ENCODE results near the gene CFD. TPM values are rescaled to one million over a fixed set of nuclear protein-coding genes. Genes with fewer than 3 reads are reported as not detected.

Gene CFD
- total RNA-seq, 1 donor from 2014 or later, result 162 TPM

DNA sequence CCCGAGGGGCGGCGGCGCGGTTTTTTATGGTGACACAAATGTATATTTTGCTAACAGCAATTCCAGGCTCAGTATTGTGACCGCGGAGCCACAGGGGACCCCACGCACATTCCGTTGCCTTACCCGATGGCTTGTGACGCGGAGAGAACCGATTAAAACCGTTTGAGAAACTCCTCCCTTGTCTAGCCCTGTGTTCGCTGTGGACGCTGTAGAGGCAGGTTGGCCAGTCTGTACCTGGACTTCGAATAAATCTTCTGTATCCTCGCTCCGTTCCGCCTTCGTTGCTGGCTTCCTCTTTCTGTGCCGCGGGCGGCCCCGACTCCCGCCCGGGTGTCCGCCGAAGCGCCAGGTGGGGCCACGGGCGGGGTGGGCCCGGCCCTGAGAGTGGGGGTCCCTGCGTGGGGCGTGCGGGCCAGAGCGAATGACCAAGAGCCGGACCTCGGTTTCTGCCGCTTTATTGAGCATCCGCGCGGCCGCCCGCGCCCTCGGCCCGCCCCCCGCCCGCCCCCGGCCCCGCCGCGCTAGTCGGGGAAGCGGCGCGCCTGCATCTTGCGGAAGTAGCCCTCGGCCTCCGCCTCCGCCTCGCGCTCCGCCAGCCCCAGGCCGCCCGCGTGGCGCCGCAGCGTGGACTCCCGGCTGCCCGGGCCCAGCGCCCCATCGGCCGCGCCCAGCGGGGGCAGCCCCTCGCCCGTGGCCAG lies 47.3 kb upstream of the CFD start:
- DNase-seq (ENCODE audit: extremely low spot score, unreplicated experiment), result no peak
- peaks cover 23% of the 10 kb centered on the region for H3K36me3 Mint-ChIP-seq (ENCODE audit: unreplicated experiment)
- H3K27me3 Mint-ChIP-seq (ENCODE audit: unreplicated experiment), result no peaks in the 10 kb centered on the region
- TF ChIP-seq, protein P1, sequence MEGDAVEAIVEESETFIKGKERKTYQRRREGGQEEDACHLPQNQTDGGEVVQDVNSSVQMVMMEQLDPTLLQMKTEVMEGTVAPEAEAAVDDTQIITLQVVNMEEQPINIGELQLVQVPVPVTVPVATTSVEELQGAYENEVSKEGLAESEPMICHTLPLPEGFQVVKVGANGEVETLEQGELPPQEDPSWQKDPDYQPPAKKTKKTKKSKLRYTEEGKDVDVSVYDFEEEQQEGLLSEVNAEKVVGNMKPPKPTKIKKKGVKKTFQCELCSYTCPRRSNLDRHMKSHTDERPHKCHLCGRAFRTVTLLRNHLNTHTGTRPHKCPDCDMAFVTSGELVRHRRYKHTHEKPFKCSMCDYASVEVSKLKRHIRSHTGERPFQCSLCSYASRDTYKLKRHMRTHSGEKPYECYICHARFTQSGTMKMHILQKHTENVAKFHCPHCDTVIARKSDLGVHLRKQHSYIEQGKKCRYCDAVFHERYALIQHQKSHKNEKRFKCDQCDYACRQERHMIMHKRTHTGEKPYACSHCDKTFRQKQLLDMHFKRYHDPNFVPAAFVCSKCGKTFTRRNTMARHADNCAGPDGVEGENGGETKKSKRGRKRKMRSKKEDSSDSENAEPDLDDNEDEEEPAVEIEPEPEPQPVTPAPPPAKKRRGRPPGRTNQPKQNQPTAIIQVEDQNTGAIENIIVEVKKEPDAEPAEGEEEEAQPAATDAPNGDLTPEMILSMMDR (IDR thresholded peaks at IDR 0.05), result no peak
- no peaks in the 10 kb centered on the region for H3K9me3 Mint-ChIP-seq (ENCODE audit: unreplicated experiment)
- no peak overlapping the region for H3K27ac Mint-ChIP-seq (ENCODE audit: unreplicated experiment)
- no peak overlapping the region for H3K4me3 Mint-ChIP-seq (ENCODE audit: unreplicated experiment)
- H3K4me1 Mint-ChIP-seq (ENCODE audit: unreplicated experiment), result peaks cover 6% of the 10 kb centered on the region

DNA sequence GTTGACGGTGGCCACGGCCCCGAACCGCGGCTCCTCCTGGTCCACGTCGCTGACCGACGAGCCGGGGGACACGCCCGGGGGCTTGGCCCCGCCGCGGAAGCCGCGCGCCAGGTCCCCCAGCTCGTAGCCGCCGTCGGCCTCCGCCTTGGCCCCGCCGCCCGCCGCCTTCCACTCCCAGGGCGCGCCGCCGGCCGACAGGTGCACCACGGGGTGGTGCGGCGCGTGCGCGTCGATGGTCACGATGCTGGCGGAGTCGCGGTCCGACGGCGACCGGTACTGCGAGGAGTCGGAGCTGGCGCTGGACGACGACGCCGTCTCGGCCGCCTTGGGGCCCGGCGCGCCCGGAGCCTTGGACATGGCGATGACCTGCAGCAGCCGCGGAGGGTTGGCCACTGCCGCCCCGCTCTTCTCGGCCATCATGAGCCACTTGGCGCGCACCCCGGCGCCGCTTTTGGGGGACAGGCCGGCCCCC lies 46.7 kb upstream of the CFD start:
- TF ChIP-seq, protein P1 (IDR thresholded peaks at IDR 0.05), result no peak
- no peak overlapping the region for H3K27ac Mint-ChIP-seq (ENCODE audit: unreplicated experiment)
- no peaks in the 10 kb centered on the region for H3K9me3 Mint-ChIP-seq (ENCODE audit: unreplicated experiment)
- H3K36me3 Mint-ChIP-seq (ENCODE audit: unreplicated experiment), result peaks cover 17% of the 10 kb centered on the region
- H3K27me3 Mint-ChIP-seq (ENCODE audit: unreplicated experiment), result no peaks in the 10 kb centered on the region
- H3K4me1 Mint-ChIP-seq (ENCODE audit: unreplicated experiment), result no peaks in the 10 kb centered on the region
- H3K4me3 Mint-ChIP-seq (ENCODE audit: unreplicated experiment), result no peak overlapping the region
- DNase-seq (ENCODE audit: extremely low spot score, unreplicated experiment), result no peak

DNA sequence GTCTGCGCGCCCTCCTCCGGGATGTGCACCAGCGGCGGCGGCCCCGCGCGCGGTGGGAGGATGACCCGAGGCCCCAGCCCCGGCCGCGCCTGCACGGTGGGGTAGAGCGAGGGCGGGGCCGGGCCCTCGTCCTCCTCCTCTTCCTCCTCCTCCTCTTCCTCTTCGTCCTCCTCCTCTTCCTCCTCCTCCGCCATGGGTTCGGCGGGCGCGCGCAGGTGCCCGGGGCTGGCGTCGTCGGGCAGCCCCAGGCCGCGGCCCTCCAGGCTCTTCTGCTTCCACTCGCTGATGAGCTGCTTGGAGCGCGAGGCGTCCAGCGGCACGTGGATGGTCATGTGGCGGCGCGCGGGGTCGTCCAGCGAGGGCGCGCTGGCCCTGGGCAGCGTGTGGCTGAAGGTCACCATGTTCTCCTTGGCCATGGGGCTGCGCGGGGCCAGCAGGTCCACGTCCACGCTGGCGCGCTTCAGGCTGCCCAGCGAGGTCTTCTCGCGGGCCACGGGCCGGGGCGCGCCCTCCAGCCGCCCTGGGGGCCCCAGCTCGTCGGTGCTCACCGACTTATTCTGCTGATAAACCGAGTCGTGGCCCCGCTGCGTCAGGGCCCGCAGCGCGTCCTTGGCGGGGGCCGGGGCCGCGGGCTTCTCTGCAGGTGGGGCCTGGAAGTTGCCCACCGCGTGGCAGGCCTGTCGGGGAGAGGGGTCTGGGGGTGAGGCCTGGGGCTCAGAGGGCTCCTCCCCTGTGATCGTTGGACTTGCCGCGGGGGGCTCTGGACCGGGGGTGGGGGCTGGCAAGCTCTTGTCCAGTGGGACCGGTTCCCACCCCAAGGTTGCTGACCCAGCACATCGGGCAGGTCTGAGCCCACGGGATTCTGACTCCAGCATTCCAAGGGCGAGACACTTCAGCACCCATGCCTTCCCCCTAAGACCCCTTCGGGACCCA lies 46.0 kb upstream of the CFD start:
- H3K4me1 Mint-ChIP-seq (ENCODE audit: unreplicated experiment), result no peaks in the 10 kb centered on the region
- H3K4me3 Mint-ChIP-seq (ENCODE audit: unreplicated experiment), result no peak overlapping the region
- DNase-seq (ENCODE audit: extremely low spot score, unreplicated experiment), result no peak
- no peaks in the 10 kb centered on the region for H3K9me3 Mint-ChIP-seq (ENCODE audit: unreplicated experiment)
- H3K27me3 Mint-ChIP-seq (ENCODE audit: unreplicated experiment), result no peaks in the 10 kb centered on the region
- H3K36me3 Mint-ChIP-seq (ENCODE audit: unreplicated experiment), result peaks cover 15% of the 10 kb centered on the region
- TF ChIP-seq, protein P1 (IDR thresholded peaks at IDR 0.05), result no peak
- no peak overlapping the region for H3K27ac Mint-ChIP-seq (ENCODE audit: unreplicated experiment)

DNA sequence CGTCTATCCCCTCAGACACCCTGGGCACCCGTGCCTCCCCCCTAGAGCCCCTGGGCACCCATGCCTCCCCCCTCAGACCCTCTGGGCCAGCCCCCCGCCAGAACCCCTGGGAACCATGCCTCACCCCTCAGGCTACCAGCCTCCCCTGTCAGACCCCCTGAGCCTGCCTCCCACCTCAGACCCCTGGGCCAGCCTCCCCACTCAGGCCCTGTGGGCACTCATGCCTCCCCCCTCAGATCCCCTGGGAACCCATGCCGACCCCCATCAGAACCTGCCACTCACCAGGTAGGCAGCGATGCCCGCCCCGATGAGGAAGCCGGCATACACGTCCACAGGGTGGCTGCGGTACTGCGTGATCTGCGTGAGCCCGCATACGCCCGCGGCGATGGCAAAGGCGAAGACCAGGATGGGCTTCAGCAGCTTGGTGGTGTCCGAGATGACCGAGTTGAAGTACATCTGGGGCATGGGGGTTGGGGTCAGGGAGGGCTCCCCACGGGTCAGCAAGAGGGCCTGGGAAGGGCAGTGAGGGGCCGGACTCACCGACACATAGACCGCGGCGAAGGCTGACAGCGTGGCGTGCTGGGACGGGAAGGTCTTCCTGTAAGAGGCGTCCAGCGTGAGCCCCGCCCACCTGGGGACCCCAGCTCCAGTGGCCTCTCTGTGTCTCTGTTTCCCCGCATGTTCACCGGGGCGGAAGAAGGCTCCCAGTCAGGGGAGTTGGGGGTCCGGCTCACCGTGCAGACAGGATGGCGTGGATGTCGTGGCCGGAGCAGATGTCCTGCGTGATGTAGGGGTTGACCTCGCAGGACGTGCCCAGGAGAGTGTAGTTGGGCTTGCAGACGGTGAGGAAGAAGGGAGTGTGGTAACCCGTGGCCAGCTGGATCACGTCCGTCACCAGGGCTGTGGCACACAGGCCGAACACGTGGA lies 45.0 kb upstream of the CFD start:
- H3K4me1 Mint-ChIP-seq (ENCODE audit: unreplicated experiment), result no peaks in the 10 kb centered on the region
- no peaks in the 10 kb centered on the region for H3K27me3 Mint-ChIP-seq (ENCODE audit: unreplicated experiment)
- DNase-seq (ENCODE audit: extremely low spot score, unreplicated experiment), result no peak
- peaks cover 15% of the 10 kb centered on the region for H3K36me3 Mint-ChIP-seq (ENCODE audit: unreplicated experiment)
- TF ChIP-seq, protein P1 (IDR thresholded peaks at IDR 0.05), result no peak
- no peak overlapping the region for H3K4me3 Mint-ChIP-seq (ENCODE audit: unreplicated experiment)
- H3K9me3 Mint-ChIP-seq (ENCODE audit: unreplicated experiment), result no peaks in the 10 kb centered on the region
- H3K27ac Mint-ChIP-seq (ENCODE audit: unreplicated experiment), result no peak overlapping the region

All from osteocyte (in vitro differentiated cells).